Mucosa of descending colon (tissue), 3 donors: Measurements from ENCODE around the gene GTF3C1. TPM values are rescaled to one million over a fixed set of nuclear protein-coding genes. Genes with fewer than 3 reads are reported as not detected.
"Not testable (repeated sequence)": the region's sequence is repeated elsewhere in the genome, so short reads cannot be mapped to it uniquely, and the experiment has no call there.

Source experiments
- ATAC-seq: fragments of 200-7000 bp; cut with Tn5 transposase; one replicate; pipeline ENCODE4 v1.9.1; 2020; ENCODE audit warnings: mild to moderate bottlenecking, moderate library complexity
- DNase-seq, 3 donors: peaks; one replicate each; pipeline ENCODE4 v3.0.0-alpha.2; 2020
- H3K36me3 ChIP-seq: fragments of 200-600 bp; one replicate; pipeline ENCODE4 v1.8.0; 2021; ENCODE audit warnings: low read depth, mild to moderate bottlenecking
- H3K4me1 ChIP-seq: fragments of 200-600 bp; one replicate; pipeline ENCODE4 v1.8.0; 2021; ENCODE audit warnings: low read depth, mild to moderate bottlenecking
- H3K4me3 ChIP-seq: fragments of 200-600 bp; one replicate; pipeline ENCODE4 v1.8.0; 2021; ENCODE audit warnings: mild to moderate bottlenecking
- H3K9me3 ChIP-seq: fragments of 200-600 bp; one replicate; pipeline ENCODE4 v1.8.0; 2021; ENCODE audit warnings: mild to moderate bottlenecking
- CTCF ChIP-seq: fragments of 200-600 bp; IDR thresholded peaks from one replicate; pipeline ENCODE4 v1.8.0; 2022; ENCODE audit warnings: antibody characterized with exemption, mild to moderate bottlenecking
- intact Hi-C, 2 donors: fragments of 100-400 bp; cut with DNase I in 1 of 2; cut with micrococcal nuclease in 1 of 2; formaldehyde crosslinking; loops; one replicate each; pipeline versions ENCODE4 v1.11.0 to v1.11.1; 2022; cut with DNase I, micrococcal nuclease
- total RNA-seq, 3 donors: library from RNA; stranded (reverse); fragmentation: NEBNext Ultra II Directional in 2 of 3; extraction: Animal tissue kit (Norgen Biotek cat#: 25700) in 2 of 3; gene quantifications; one replicate each; pipeline versions ENCODE4 v1.2.1 to v1.2.4, GENCODE V29; 2021 to 2023
- donor health status: DM: no; HTN: no; CAD: no; lungs with moderate emphysema.
- donor health status: DM: no; HTN: no; CAD: no.
- donor health status: DM: no; HTN: yes; CAD: no.

Gene GTF3C1
- total RNA-seq, 3 donors from 2014 or later: 47.0 to 58.5 (median 47.7) TPM

- Histone ChIP-seq H3K36me3 (no peaks in the 10 kb centered on the region), H3K9me3 (no peaks in the 10 kb centered on the region), H3K4me1 (no peaks in the 10 kb centered on the region), H3K4me3 (no peak overlapping the region)
- intact Hi-C loops: no loop called here
- DNase-seq: no peak
- TF ChIP-seq CTCF: no peak
- ATAC-seq: no peak
Measured at GRCh38 chr16:27436921-27437650, 112.6 kb downstream of the GTF3C1 start.

GRCh38 chr16:27436065-27436464, 113.6 kb downstream of the GTF3C1 start:
- intact Hi-C loops: no loop called here
- no peak for TF ChIP-seq CTCF
- no peaks in the 10 kb centered on the region for H3K4me1 ChIP-seq
- H3K9me3 ChIP-seq: no peaks in the 10 kb centered on the region
- H3K4me3 ChIP-seq: no peak overlapping the region
- ATAC-seq: no peak
- no peaks in the 10 kb centered on the region for H3K36me3 ChIP-seq
- no peak for DNase-seq

GRCh38 chr16:27435146-27435545, 114.6 kb downstream of the GTF3C1 start:
- H3K9me3 ChIP-seq, DNase-seq, H3K4me3 ChIP-seq, H3K4me1 ChIP-seq, ATAC-seq, H3K36me3 ChIP-seq, intact Hi-C loops: not testable (repeated sequence)

- H3K9me3 ChIP-seq: no peaks in the 10 kb centered on the region
- intact Hi-C loops: no loop called here
- no peak for DNase-seq
- H3K4me3 ChIP-seq: no peak overlapping the region
- TF ChIP-seq CTCF: no peak
- H3K4me1 ChIP-seq: no peaks in the 10 kb centered on the region
- no peaks in the 10 kb centered on the region for H3K36me3 ChIP-seq
- no peak for ATAC-seq
Measured at GRCh38 chr16:27434141-27435051, 115.3 kb downstream of the GTF3C1 start.

GRCh38 chr16:27433636-27434035, 116.1 kb downstream of the GTF3C1 start:
- H3K4me1 ChIP-seq: no peaks in the 10 kb centered on the region
- intact Hi-C loops: no loop called here
- no peak for DNase-seq
- no peak for TF ChIP-seq CTCF
- H3K4me3 ChIP-seq: no peak overlapping the region
- no peaks in the 10 kb centered on the region for H3K9me3 ChIP-seq
- no peak for ATAC-seq
- no peaks in the 10 kb centered on the region for H3K36me3 ChIP-seq

GRCh38 chr16:27433191-27433590, 116.5 kb downstream of the GTF3C1 start:
- DNase-seq, H3K4me1 ChIP-seq, ATAC-seq, intact Hi-C loops, H3K9me3 ChIP-seq, H3K4me3 ChIP-seq, H3K36me3 ChIP-seq: not testable (repeated sequence)
